Loucy (cell line): Measurements from ENCODE around the gene FNDC11.

Source experiments
- H2AFZ ChIP-seq: fragments of 200-600 bp; sonication (generic); 2 replicates; pipeline ENCODE4 v1.6.0; 2016; ENCODE audit warnings: antibody characterized with exemption, mild to moderate bottlenecking, low read length, moderate library complexity
- H3F3A ChIP-seq: fragments of 200-600 bp; 2 replicates; pipeline ENCODE4 v1.6.0; 2016; ENCODE audit warnings: antibody characterized with exemption, low read depth, mild to moderate bottlenecking
- H3K27me3 ChIP-seq: fragments of 200-600 bp; sonication (generic); 2 replicates; pipeline ENCODE4 v1.6.1; 2014; ENCODE audit warnings: low read length, mild to moderate bottlenecking; ENCODE audit not compliant: insufficient read depth, poor library complexity, severe bottlenecking
- H3K36me3 ChIP-seq: fragments of 200-600 bp; sonication (generic); 2 replicates; pipeline ENCODE4 v1.6.1; 2016; ENCODE audit warnings: low read length; ENCODE audit not compliant: insufficient read depth
- H3K4me1 ChIP-seq: fragments of 200-600 bp; sonication (generic); 2 replicates; pipeline ENCODE4 v1.5.1; 2014; ENCODE audit warnings: low read length, mild to moderate bottlenecking; ENCODE audit not compliant: insufficient read depth, poor library complexity, severe bottlenecking
- H3K4me2 ChIP-seq: fragments of 200-600 bp; sonication (generic); 2 replicates; pipeline ENCODE4 v1.6.0; 2014; ENCODE audit warnings: antibody characterized with exemption, low read length, low read depth, mild to moderate bottlenecking; ENCODE audit not compliant: poor library complexity, severe bottlenecking
- H3K4me3 ChIP-seq: fragments of 200-600 bp; sonication (generic); 2 replicates; pipeline ENCODE4 v1.5.1; 2014; ENCODE audit warnings: low read length, mild to moderate bottlenecking, mixed read lengths; ENCODE audit not compliant: poor library complexity, severe bottlenecking
- H3K79me2 ChIP-seq: fragments of 200-600 bp; sonication (generic); 2 replicates; pipeline ENCODE4 v1.6.1; 2014; ENCODE audit warnings: low read length; ENCODE audit not compliant: insufficient read depth
- H3K9ac ChIP-seq: fragments of 200-600 bp; sonication (generic); 2 replicates; pipeline ENCODE4 v1.6.0; 2014; ENCODE audit warnings: mild to moderate bottlenecking, low read depth, low read length, moderate library complexity; ENCODE audit not compliant: poor library complexity, severe bottlenecking
- H3K9me2 ChIP-seq: fragments of 200-600 bp; sonication (generic); replicated peaks from 2 replicates; pipeline ENCODE4 v1.6.1; 2016; ENCODE audit warnings: low read depth, low read length, mixed read lengths
- H3K9me3 ChIP-seq: fragments of 200-600 bp; sonication (generic); 2 replicates; pipeline ENCODE4 v1.6.1; 2014; ENCODE audit warnings: mild to moderate bottlenecking, antibody characterized with exemption, low read length, low read depth; ENCODE audit not compliant: insufficient read depth
- H4K20me1 ChIP-seq: fragments of 200-600 bp; sonication (generic); 2 replicates; pipeline ENCODE4 v1.6.0; 2014; ENCODE audit warnings: antibody characterized with exemption, low read length, mild to moderate bottlenecking; ENCODE audit not compliant: insufficient read depth, poor library complexity, severe bottlenecking
- EZH2phosphoT487 ChIP-seq: fragments of 200-600 bp; IDR thresholded peaks from 2 replicates; pipeline ENCODE4 v1.6.1; 2018; ENCODE audit warnings: antibody characterized with exemption, mild to moderate bottlenecking, moderate library complexity, borderline replicate concordance
- TF ChIP-seq, protein P1 (sequence below): fragments of 200-600 bp; sonication (generic); conservative IDR thresholded peaks from 2 replicates; pipeline ENCODE4 v1.5.1; 2014; ENCODE audit warnings: mild to moderate bottlenecking, antibody characterized with exemption, low read length

The FNDC11 gene

GRCh38 chr20:63525185-63525584, 28.8 kb upstream of the FNDC11 start:
- Histone ChIP-seq H3K4me3 (no peak overlapping the region), H3F3A (0 out of 2 replicates have a peak, but pooled peaks cover 3% of the 10 kb centered on the region), H3K36me3 (no peaks in the 10 kb centered on the region; the same call in 1 of the 2 replicates), H3K27me3 (no peaks in the 10 kb centered on the region), H3K9me2 (no peaks in the 10 kb centered on the region), H4K20me1 (peaks cover 27% of the 10 kb centered on the region), H3K9ac (no peak overlapping the region), H3K4me2 (no peak overlapping the region), H3K9me3 (no peaks in the 10 kb centered on the region), H2AFZ (no peak overlapping the region), H3K79me2 (peaks cover 26% of the 10 kb centered on the region), H3K4me1 (peaks cover 10% of the 10 kb centered on the region)
- TF ChIP-seq EZH2phosphoT487: no peak

DNA sequence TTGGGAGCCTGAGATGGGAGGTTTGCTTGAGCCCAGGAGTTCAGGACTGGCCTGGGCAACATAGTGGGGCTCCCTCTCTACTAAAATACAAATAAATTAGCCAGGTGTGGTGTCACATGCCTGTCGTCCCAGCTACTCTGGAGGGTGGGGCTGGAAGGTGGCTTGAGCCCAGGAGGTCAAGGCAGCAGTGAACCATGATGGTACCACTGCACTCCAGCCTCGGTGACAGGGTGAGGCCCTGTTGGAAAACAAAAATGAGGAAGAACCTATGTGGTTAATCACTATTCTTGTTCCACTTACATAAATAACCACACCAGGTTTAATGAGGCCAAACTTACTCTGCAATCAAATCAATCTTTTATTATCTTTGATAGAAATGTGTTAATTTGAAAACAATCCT, 28.0 kb upstream of the FNDC11 start:
- no peak for TF ChIP-seq EZH2phosphoT487
- TF ChIP-seq, protein P1, sequence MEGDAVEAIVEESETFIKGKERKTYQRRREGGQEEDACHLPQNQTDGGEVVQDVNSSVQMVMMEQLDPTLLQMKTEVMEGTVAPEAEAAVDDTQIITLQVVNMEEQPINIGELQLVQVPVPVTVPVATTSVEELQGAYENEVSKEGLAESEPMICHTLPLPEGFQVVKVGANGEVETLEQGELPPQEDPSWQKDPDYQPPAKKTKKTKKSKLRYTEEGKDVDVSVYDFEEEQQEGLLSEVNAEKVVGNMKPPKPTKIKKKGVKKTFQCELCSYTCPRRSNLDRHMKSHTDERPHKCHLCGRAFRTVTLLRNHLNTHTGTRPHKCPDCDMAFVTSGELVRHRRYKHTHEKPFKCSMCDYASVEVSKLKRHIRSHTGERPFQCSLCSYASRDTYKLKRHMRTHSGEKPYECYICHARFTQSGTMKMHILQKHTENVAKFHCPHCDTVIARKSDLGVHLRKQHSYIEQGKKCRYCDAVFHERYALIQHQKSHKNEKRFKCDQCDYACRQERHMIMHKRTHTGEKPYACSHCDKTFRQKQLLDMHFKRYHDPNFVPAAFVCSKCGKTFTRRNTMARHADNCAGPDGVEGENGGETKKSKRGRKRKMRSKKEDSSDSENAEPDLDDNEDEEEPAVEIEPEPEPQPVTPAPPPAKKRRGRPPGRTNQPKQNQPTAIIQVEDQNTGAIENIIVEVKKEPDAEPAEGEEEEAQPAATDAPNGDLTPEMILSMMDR: no peak
- H3K4me3 ChIP-seq: no peak overlapping the region
- no peak overlapping the region for H3K9ac ChIP-seq
- H3K4me1 ChIP-seq: peaks cover 8% of the 10 kb centered on the region
- no peak overlapping the region for H3K4me2 ChIP-seq
- no peak overlapping the region for H2AFZ ChIP-seq
- peaks cover 25% of the 10 kb centered on the region for H3K79me2 ChIP-seq
- no peaks in the 10 kb centered on the region for H3K9me3 ChIP-seq
- 0 out of 2 replicates have a peak, but pooled peaks cover 3% of the 10 kb centered on the region for H3F3A ChIP-seq
- H4K20me1 ChIP-seq: peaks cover 27% of the 10 kb centered on the region
- no peaks in the 10 kb centered on the region for H3K27me3 ChIP-seq
- no peaks in the 10 kb centered on the region for H3K9me2 ChIP-seq
- H3K36me3 ChIP-seq: no peaks in the 10 kb centered on the region; the same call in 1 of the 2 replicates

DNA sequence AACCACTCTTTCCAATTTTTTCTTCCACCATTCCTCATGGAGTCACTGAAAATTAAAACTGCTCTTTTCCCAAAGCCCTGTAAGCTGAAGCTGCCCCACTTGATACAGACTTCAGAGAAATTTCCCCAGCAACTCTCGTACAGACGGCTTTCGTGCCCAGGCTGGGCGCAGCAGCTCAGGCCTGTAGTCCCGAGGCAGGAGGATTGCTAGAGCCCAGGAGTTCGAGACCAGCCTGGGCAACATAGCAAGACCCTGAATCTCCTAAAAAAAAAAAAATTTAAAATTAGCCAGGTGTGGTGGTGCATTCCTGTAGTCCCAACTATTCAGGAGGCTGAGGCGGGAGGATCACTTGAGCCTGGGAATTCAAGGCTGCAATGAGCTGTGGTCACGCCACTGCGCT, 26.8 kb upstream of the FNDC11 start:
- no peaks in the 10 kb centered on the region for H3K9me3 ChIP-seq
- no peak overlapping the region for H3K4me2 ChIP-seq
- no peak overlapping the region for H2AFZ ChIP-seq
- H3K79me2 ChIP-seq: peaks cover 13% of the 10 kb centered on the region
- no peak overlapping the region for H3K4me3 ChIP-seq
- TF ChIP-seq, protein P1: no peak
- no peak for TF ChIP-seq EZH2phosphoT487
- peaks cover 15% of the 10 kb centered on the region for H4K20me1 ChIP-seq
- H3K9ac ChIP-seq: no peak overlapping the region
- H3K36me3 ChIP-seq: no peaks in the 10 kb centered on the region
- H3K4me1 ChIP-seq: peaks cover 5% of the 10 kb centered on the region
- no peaks in the 10 kb centered on the region for H3K27me3 ChIP-seq
- no peaks in the 10 kb centered on the region for H3K9me2 ChIP-seq
- 0 out of 2 replicates have a peak, but pooled peaks cover 3% of the 10 kb centered on the region for H3F3A ChIP-seq
